Tibial artery (tissue), 4 donors: ENCODE measurements around the gene SMARCD2.

Source experiments
- DNase-seq, 2 donors: peaks; one replicate each; pipeline ENCODE4 v3.0.0-alpha.2; 2019
- H3K27ac ChIP-seq, 2 donors: fragments of 200-600 bp; sonication (generic) in 1 of 2; 1 replicate in 1 of 2; 2 replicates in 1 of 2; pipeline ENCODE4 v1.5.1; 2018 to 2019; ENCODE audit warnings: mild to moderate bottlenecking in 1 of 2
- H3K27me3 ChIP-seq, 2 donors: fragments of 200-600 bp; sonication (generic) in 1 of 2; one replicate each; pipeline versions ENCODE4 v1.5.1 to v1.6.0; 2016 to 2019
- H3K36me3 ChIP-seq, 3 donors: fragments of 200-600 bp; sonication (generic) in 2 of 3; one replicate each; pipeline ENCODE4 v1.5.1; 2016 to 2019; ENCODE audit warnings: mild to moderate bottlenecking in 2 of 3
- H3K4me1 ChIP-seq, 4 donors: fragments of 200-600 bp; sonication (generic) in 2 of 4; 1 replicate in 3 of 4; 2 replicates in 1 of 4; pipeline ENCODE4 v1.5.1; 2016 to 2019
- H3K4me3 ChIP-seq, 2 donors: fragments of 200-600 bp; sonication (generic) in 1 of 2; 1 replicate in 1 of 2; 2 replicates in 1 of 2; pipeline ENCODE4 v1.5.1; 2018 to 2019; ENCODE audit warnings: mild to moderate bottlenecking in 2 of 2
- H3K9me3 ChIP-seq, 3 donors: fragments of 200-600 bp; sonication (generic) in 1 of 3; one replicate each; pipeline ENCODE4 v1.5.1; 2016 to 2019
- intact Hi-C: fragments of 100-400 bp; cut with DNase I; formaldehyde crosslinking; loops from one replicate; pipeline ENCODE4 v1.15.0; 2023; ENCODE audit warnings: low total_unique reads
- TF ChIP-seq, protein P1 (sequence below), 2 experiments: fragments of 200-600 bp in 1 of 2; fragments of 450-650 bp in 1 of 2; IDR thresholded peaks; one replicate each; pipeline ENCODE4 v1.5.1; 2017 to 2019; ENCODE audit warnings: antibody characterized with exemption in 2 of 2, mild to moderate bottlenecking in 1 of 2, moderate library complexity in 1 of 2

Gene SMARCD2

DNA sequence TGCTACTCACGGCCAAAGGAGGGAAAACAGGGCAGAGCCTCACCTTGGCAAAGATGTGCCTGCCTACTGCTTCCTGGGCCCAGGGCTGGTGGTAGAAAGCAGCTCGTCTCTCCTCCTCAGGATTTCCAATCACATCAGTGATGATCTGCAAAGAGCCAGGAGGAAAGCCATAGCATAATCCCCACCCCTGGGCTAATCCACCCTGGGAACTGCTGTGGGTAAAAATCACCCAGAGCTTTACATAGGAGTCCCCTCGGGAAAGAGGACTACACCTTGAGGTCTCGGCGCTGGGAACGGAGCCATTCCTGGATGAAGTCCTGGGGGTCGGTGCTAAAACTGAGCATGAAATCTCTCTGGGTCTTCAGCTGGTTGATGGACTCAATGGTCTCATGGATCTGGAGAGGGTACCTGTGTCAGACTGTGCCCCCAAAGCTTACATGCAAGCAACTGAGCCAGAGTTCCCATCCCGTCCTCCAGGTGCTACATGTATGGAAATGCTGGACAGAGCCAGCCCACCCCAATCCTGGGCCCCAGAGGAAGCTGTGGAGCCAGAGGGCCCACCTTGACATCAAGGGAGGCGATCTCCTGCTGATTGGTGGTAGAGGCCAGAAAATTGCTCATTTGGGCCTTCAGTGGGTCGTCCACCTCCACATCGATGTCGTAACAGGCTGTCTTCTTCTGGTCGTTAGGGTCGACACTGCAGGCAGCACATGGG is 9.3 kb downstream of the SMARCD2 start:
- Histone ChIP-seq H3K27ac (no peak overlapping the region), H3K27me3 (no peaks in the 10 kb centered on the region), H3K4me3 (no peak overlapping the region), H3K36me3 (peaks cover 77 to 86% (median 86%) of the 10 kb centered on the region in 3 donors), H3K4me1 (peaks cover 0 to 43% (median 34%) of the 10 kb centered on the region in 4 donors), H3K9me3 (no peaks in the 10 kb centered on the region)
- DNase-seq, result no peak
- intact Hi-C loops, result no loop called here
- TF ChIP-seq, protein P1, sequence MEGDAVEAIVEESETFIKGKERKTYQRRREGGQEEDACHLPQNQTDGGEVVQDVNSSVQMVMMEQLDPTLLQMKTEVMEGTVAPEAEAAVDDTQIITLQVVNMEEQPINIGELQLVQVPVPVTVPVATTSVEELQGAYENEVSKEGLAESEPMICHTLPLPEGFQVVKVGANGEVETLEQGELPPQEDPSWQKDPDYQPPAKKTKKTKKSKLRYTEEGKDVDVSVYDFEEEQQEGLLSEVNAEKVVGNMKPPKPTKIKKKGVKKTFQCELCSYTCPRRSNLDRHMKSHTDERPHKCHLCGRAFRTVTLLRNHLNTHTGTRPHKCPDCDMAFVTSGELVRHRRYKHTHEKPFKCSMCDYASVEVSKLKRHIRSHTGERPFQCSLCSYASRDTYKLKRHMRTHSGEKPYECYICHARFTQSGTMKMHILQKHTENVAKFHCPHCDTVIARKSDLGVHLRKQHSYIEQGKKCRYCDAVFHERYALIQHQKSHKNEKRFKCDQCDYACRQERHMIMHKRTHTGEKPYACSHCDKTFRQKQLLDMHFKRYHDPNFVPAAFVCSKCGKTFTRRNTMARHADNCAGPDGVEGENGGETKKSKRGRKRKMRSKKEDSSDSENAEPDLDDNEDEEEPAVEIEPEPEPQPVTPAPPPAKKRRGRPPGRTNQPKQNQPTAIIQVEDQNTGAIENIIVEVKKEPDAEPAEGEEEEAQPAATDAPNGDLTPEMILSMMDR (IDR thresholded peaks at IDR 0.05), result no peak

GRCh38 chr17:63832455-63832854 is 10.0 kb downstream of the SMARCD2 start:
- TF ChIP-seq, protein P1 (IDR thresholded peaks at IDR 0.05), result no peak
- peaks cover 77 to 86% (median 86%) of the 10 kb centered on the region in 3 donors for H3K36me3 ChIP-seq
- intact Hi-C loops, result no loop called here
- H3K4me3 ChIP-seq, result no peak overlapping the region
- peaks cover 0 to 41% (median 30%) of the 10 kb centered on the region in 4 donors for H3K4me1 ChIP-seq
- no peaks in the 10 kb centered on the region for H3K27me3 ChIP-seq
- H3K9me3 ChIP-seq, result no peaks in the 10 kb centered on the region
- DNase-seq, result no peak
- H3K27ac ChIP-seq, result no peak overlapping the region

GRCh38 chr17:63832014-63832413 is 10.5 kb downstream of the SMARCD2 start:
- Histone ChIP-seq H3K27me3 (no peaks in the 10 kb centered on the region), H3K9me3 (no peaks in the 10 kb centered on the region), H3K4me3 (no peak overlapping the region), H3K36me3 (peaks cover 77 to 82% (median 81%) of the 10 kb centered on the region in 3 donors), H3K4me1 (peaks cover 0 to 36% (median 26%) of the 10 kb centered on the region in 4 donors), H3K27ac (no peak overlapping the region)
- intact Hi-C loops, result no loop called here
- TF ChIP-seq, protein P1 (IDR thresholded peaks at IDR 0.05), result no peak
- DNase-seq, result no peak

DNA sequence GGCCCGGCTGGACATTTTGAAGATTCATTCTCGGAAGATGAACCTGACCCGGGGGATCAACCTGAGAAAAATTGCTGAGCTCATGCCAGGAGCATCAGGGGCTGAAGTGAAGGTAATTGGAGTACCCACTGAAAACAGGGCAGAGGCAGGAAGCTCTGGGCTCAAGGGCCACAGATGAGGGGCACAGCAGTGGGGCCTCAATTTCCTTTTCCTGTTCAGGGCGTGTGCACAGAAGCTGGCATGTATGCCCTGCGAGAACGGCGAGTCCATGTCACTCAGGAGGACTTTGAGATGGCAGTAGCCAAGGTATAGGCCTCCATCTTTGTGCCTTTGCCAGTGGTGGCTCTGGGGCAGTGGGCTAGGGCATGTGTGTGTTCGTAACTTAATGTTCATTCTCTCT is 11.0 kb downstream of the SMARCD2 start:
- Histone ChIP-seq H3K4me1 (peaks cover 0 to 34% (median 24%) of the 10 kb centered on the region in 4 donors), H3K4me3 (no peak overlapping the region), H3K36me3 (peaks cover 72 to 77% (median 76%) of the 10 kb centered on the region in 3 donors), H3K9me3 (no peaks in the 10 kb centered on the region), H3K27ac (no peak overlapping the region), H3K27me3 (no peaks in the 10 kb centered on the region)
- intact Hi-C loops, result no loop called here
- no peak for DNase-seq
- TF ChIP-seq, protein P1 (IDR thresholded peaks at IDR 0.05), result no peak

DNA sequence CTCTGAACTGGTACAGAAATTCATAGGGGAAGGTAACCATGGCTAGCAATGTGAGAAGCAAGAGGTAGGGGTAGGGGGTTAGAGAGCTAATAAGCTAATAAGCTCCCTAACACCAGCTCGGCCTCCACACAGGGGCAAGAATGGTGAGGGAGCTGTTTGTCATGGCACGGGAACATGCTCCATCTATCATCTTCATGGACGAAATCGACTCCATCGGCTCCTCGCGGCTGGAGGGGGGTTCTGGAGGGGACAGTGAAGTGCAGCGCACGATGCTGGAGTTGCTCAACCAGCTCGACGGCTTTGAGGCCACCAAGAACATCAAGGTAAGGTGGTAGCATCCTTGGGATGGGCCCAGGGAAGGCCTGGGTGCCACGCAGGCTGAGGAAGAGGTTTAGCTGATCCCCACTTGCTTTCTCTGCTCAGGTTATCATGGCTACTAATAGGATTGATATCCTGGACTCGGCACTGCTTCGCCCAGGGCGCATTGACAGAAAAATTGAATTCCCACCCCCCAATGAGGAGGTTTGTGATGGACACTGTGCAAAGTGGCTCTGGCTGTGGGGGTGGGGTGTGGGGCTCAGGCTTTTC is 11.5 kb downstream of the SMARCD2 start:
- no peak for DNase-seq
- peaks cover 68 to 72% (median 72%) of the 10 kb centered on the region in 3 donors for H3K36me3 ChIP-seq
- intact Hi-C loops, result no loop called here
- no peaks in the 10 kb centered on the region for H3K27me3 ChIP-seq
- no peaks in the 10 kb centered on the region for H3K9me3 ChIP-seq
- H3K4me3 ChIP-seq, result no peak overlapping the region
- TF ChIP-seq, protein P1 (IDR thresholded peaks at IDR 0.05), result no peak
- no peak overlapping the region for H3K27ac ChIP-seq
- H3K4me1 ChIP-seq, result peaks cover 0 to 36% (median 28%) of the 10 kb centered on the region in 4 donors
